ENCODE results near the gene CTCF.
A peak's percentile ranks its signal among the peaks of the same experiment; 100 is the strongest.

The CTCF gene

DNA sequence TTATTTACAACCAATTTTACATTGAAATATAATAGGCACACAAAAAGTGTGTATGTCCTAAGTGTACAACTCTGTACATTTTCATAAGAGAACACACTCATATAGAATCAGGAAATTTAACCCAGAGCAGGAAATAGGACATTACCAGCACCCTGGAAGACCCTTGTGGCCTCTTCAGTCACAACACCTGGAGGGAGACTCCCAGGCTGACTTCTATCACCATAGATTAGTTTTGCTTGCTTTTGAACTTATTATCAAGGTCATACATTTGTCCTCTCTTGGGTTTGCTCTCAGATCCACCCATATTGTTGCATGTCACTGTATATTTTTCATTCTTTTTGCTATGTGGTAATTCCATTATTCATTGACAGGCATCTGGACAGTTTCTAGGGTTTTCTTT is 27.9 kb upstream of the CTCF start:
- DNase-seq (ENCODE audit: extremely low read depth in 1 of 2, low read depth in 1 of 2) = no peak

DNA sequence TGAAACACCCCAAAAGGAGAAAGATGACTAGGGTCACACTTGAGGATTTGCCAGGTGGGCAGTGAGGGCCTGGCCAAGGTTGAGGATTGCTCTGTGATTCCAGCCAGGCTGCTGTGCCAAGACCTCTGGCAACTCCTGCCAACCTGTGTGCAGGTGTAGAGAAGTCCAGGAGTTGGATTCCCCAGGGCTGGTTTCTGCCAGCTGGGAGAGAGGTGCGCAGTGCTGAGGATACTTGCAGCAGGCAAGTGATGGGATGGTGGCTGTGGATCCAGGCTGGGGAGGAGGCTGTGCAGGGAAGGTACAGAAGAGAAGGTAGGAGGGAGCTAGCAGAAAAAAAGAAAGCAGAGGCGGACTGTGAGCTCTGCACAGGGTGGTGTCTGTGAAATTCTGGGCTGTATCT is 27.1 kb upstream of the CTCF start:
- no peak for DNase-seq (ENCODE audit: extremely low read depth in 1 of 2, low read depth in 1 of 2)

DNA sequence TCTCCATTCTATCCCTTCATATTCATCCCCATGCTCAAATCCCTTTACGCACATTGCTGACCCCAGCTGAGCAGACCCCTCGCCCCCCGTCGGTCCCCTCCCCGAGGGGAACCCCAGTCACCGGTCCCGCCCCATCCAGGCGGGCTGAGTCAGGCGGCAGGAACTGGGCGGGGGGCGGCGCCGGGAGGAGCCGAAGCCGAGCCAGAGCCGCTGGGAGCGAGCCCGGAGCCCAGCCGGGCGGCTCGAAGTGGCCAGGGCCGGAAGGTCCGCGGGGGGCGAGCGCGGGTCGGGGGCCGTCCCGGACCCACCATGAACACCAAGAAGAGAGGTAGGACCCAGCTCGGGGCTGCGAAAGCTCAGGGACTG is 25.1 kb upstream of the CTCF start:
- peak in 1 of 2 donors; percentile 33 for DNase-seq (ENCODE audit: extremely low read depth in 1 of 2, low read depth in 1 of 2)

DNA sequence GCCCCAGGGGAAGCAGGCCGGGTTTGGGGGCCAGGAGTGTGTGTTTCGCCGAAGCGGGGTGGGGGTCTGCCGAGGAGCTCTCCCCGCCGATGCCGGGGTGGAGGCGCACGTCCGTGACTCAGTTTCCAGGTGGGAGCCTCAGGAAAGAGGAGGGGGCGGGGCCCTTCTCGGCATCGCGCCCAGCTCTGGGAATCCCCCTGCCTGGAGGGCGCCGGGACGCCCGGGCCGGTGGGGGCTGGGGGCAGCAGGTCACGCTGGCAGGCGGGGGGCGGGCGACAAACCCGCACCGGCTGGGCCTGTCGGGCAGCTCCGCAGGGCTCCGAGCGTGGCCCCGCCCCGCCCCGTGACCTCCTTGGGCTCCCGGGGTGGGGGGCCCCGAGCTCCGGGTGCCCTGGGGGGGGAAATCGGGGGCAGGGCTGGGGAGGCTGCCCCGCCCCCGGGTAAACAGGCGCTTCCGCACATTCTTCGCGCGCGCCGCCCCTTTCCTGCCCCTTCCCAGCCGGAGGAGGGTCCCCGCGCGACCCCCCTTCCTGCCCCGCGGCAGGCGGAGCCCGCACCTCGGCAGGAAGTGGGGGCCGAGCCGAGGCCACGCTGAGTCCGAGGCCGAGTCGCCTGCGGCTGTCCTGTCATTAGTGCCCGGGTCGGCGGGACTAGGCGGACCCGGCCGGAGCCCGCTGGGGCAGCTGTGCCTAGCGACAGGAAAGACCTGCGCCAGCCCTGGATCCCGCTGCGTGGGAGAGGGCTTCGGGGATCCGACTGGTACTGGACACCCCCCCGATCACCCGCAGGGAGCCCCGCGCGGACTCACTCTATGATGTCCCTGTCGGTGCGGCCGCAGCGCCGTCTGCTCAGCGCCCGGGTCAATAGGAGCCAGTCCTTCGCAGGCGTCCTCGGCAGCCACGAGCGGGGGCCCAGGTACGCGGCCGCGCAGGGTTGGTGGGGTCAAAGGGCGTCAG is 24.4 kb upstream of the CTCF start:
- peak in 1 of 2 donors; percentile 57 for DNase-seq (ENCODE audit: extremely low read depth in 1 of 2, low read depth in 1 of 2)

DNA sequence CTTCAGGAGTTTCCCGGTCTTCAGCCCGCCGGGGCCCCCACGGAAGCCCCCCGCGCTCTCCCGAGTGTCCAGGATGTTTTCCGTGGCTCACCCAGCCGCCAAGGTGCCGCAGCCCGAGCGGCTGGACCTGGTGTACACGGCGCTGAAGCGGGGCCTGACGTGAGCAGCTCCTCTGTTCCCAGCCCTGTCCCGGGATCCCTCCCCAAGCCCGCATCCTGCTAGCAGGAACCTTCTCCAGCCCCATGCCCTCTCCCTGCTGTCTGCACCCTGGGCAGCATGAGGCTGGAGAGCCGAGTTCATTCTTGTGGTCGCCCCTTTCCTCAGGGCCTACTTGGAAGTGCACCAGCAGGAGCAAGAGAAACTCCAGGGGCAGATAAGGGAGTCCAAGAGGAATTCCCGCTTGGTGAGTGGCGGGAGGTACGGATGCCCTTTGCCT is 23.6 kb upstream of the CTCF start:
- no peak for DNase-seq (ENCODE audit: extremely low read depth in 1 of 2, low read depth in 1 of 2)

DNA sequence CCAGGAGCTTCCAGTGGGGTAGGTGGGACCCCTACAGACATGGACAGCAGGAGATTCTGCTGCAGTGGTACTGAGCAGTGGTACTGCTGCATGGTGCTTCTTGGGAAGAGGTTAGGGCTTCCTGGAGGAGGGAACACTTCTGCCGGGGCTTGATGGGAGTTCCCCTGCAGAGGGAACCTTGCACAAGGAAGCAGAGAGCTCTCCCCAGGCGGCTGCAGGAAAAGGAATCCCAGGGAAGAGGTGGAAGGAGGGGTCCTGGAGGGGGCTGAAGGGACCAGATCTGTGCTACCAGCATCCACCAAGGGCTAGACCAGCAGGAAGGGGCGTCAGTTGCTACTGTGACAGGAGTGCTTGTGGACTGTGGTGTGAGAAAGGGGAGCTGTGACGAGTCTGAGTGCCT is 23.1 kb upstream of the CTCF start:
- no peak for DNase-seq (ENCODE audit: extremely low read depth in 1 of 2, low read depth in 1 of 2)

DNA sequence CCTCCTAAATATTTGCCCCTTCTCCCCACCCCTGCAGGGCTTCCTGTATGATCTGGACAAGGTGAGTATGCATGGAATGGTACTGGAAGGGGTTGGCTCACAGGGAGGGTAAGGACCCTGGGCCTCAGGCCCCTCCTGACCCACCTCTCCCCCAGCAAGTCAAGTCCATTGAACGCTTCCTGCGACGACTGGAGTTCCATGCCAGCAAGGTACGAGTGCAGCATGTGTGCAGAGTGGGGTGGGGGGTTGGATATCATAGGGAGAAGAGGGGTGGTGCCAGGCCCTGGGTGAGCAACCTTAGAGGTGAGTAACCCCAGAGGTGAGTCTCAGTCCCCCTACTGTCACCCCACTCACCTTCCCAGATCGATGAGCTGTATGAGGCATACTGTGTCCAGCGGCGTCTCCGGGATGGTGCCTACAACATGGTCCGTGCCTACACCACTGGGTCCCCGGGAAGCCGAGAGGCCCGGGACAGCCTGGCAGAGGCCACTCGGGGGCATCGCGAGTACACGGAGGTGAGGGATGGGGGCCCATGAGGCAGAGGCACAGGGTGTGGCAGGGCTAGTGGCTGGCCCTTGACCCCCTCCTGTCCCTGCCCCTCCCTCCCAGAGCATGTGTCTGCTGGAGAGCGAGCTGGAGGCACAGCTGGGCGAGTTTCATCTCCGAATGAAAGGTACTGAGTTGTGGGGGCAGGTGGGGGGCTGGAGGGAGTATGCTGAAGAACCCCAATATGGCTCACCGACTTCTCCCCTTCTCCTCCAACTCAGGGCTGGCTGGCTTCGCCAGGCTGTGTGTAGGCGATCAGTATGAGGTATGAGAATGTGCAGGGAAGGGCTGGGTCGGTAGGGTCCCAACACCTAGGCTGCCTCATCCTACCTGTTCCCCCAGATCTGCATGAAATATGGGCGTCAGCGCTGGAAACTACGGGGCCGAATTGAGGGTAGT is 22.4 kb upstream of the CTCF start:
- DNase-seq (ENCODE audit: extremely low read depth in 1 of 2, low read depth in 1 of 2) = no peak

DNA sequence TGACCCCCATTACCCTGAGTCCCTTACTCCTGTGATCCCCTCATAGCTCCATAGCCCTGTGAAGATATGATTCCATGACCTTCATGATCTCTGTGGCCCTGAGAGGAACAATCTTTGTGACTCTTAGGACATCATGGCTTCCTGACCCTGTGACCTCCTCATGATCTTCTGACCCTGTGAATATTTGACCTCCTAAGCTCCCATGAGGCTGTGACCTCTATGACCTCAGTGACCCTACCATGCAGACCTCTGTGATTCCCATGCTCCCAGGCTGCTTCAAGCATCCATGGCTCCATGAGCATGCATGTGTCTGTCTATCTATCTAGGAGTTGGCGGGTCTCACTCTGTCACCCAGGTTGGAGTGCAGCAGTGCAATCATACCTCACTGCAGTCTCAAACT is 21.6 kb upstream of the CTCF start:
- DNase-seq (ENCODE audit: extremely low read depth in 1 of 2, low read depth in 1 of 2) = no peak

DNA sequence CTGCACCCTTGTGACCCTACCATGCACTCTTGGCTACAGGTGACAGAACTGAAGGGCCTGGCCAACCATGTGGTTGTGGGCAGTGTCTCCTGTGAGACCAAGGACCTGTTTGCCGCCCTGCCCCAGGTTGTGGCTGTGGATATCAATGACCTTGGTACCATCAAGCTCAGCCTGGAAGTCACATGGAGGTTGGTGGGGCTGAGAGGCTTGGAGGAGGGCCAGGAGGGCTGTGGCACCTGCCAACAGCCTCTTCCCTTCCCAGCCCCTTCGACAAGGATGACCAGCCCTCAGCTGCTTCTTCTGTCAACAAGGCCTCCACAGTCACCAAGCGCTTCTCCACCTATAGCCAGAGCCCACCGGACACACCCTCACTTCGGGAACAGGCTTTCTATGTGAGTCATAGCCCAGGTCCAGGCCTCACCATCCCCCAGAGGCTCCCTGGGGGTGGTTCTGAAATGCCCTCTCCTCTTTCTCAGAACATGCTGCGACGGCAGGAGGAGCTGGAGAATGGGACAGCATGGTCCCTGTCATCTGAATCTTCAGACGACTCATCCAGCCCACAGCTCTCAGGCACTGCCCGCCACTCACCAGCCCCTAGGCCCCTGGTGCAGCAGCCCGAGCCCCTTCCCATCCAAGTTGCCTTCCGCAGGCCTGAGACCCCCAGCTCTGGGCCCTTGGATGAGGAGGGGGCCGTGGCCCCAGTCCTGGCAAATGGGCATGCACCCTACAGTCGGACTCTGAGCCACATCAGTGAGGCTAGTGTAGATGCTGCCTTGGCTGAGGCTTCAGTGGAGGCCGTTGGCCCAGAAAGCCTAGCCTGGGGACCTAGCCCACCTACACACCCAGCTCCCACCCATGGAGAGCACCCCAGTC is 20.7 kb upstream of the CTCF start:
- no peak for DNase-seq (ENCODE audit: extremely low read depth in 1 of 2, low read depth in 1 of 2)

DNA sequence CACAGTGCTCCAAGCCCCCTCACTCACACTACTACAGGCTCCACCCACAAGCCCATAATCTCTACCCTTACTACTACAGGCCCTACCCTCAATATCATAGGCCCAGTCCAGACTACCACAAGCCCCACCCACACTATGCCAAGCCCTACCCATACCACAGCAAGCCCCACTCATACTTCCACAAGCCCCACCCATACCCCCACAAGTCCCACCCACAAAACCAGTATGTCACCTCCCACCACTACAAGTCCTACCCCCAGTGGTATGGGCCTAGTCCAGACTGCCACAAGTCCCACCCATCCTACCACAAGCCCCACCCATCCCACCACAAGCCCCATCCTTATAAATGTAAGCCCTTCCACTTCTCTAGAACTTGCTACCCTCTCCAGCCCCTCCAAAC is 19.9 kb upstream of the CTCF start:
- DNase-seq (ENCODE audit: extremely low read depth in 1 of 2, low read depth in 1 of 2) = peak in 1 of 2 donors; percentile 47

DNA sequence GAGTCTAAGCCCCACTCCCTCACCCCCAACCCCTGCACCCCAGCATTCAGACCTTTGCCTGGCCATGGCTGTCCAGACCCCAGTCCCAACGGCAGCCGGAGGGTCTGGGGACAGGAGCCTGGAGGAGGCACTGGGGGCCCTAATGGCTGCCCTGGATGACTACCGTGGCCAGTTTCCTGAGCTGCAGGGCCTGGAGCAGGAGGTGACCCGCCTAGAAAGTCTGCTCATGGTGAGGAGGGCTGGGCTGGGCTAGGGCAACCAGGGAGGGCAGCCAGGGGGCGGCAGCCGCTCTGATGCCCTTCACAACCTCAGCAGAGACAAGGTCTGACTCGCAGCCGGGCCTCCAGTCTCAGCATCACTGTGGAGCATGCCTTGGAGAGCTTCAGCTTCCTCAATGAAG is 19.3 kb upstream of the CTCF start:
- no peak for DNase-seq (ENCODE audit: extremely low read depth in 1 of 2, low read depth in 1 of 2)

DNA sequence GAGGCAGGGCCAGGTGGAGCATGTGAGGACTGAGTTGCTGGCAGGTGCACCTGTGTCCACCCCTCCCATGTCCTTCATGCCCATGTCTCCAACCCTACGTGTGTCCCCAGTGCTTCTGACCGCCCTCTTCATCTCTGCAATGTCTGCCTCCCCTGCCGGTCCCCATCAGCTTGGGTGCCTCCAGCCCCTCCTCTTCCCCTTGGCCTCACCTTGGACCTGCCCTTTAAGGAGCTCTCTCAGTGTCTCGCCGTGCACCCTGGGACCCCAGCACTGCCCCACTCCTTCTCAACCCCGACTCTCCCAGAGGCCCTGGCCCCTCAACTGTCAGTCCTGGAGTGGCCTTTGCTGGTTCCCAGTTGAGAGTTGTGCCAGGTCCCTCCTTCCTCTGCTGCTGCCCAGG is 18.7 kb upstream of the CTCF start:
- DNase-seq (ENCODE audit: extremely low read depth in 1 of 2, low read depth in 1 of 2) = no peak

DNA sequence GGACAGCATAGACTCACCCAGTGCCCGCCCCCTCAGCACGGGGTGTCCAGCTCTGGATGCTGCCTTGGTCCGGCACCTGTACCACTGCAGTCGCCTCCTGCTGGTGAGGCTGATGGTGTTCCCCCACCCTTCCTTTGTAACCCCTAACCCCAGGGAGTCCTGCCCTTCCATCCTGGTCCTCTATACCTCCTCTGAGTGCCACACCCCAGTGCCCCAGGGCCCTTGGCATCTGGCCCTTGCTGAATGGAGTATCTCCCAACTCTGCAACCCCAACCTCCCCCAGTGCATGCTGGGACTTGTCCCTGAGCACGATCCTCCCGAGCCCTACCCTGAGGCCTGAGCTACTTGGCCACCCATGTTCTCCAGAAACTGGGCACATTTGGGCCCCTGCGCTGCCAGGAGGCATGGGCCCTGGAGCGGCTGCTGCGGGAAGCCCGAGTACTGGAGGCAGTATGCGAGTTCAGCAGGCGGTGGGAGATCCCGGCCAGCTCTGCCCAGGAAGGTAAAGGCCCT is 17.9 kb upstream of the CTCF start:
- no peak for DNase-seq (ENCODE audit: extremely low read depth in 1 of 2, low read depth in 1 of 2)

DNA sequence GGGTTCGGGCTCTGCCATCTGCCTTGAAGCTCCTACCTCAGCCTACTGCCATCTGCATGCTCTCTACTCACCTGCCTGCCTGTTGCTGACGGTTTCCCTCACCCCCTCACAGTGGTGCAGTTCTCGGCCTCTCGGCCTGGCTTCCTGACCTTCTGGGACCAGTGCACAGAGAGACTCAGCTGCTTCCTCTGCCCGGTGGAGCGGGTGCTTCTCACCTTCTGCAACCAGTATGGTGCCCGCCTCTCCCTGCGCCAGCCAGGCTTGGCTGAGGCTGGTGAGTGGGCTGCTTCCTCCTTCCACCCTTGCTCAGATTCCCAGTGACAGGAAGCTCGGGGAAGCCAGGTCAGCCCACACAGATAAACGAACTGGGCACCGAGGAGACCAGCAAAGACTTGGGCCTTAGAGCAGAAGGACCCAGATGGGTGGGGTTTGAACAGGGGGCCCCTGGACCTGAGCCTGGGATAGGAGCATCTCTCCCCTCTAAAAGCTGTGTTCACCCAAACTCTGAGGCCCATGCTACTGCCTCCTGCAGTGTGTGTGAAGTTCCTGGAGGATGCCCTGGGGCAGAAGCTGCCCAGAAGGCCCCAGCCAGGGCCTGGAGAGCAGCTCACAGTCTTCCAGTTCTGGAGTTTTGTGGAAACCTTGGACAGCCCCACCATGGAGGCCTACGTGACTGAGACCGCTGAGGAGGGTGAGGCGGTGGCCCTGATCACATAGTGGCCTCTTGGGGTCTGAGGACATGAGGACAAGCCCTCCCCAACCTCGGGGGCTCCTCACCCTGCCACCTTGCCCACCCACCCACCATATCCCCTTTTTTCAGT is 17.3 kb upstream of the CTCF start:
- DNase-seq (ENCODE audit: extremely low read depth in 1 of 2, low read depth in 1 of 2) = no peak

DNA sequence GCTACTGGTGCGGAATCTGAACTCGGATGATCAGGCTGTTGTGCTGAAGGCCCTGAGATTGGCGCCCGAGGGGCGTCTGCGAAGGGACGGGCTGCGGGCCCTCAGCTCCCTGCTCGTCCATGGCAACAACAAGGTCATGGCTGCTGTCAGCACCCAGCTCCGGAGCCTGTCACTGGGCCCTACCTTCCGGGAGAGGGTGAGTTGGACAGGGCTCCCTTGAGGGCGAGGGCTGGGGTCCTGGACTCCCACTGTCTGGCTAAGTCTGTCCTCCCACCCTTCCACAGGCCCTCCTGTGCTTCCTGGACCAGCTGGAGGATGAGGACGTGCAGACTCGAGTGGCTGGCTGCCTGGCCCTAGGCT is 16.7 kb upstream of the CTCF start:
- no peak for DNase-seq (ENCODE audit: extremely low read depth in 1 of 2, low read depth in 1 of 2)

DNA sequence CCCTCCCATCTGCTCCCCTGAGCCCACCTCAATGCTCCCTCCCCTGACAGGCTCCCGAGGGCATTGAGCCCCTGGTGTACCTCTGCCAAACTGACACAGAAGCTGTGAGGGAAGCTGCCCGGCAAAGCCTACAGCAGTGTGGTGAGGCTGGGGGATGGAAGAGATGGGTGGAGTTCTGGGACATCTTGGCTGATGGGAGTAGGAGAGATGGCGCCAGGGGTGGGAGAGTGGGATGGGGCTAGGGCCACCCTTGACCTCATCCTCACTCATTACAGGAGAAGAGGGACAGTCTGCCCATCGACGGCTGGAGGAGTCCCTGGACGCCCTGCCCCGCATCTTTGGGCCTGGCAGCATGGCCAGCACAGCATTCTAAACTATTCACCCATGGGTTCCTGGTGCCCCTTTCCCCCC is 16.2 kb upstream of the CTCF start:
- no peak for DNase-seq (ENCODE audit: extremely low read depth in 1 of 2, low read depth in 1 of 2)

DNA sequence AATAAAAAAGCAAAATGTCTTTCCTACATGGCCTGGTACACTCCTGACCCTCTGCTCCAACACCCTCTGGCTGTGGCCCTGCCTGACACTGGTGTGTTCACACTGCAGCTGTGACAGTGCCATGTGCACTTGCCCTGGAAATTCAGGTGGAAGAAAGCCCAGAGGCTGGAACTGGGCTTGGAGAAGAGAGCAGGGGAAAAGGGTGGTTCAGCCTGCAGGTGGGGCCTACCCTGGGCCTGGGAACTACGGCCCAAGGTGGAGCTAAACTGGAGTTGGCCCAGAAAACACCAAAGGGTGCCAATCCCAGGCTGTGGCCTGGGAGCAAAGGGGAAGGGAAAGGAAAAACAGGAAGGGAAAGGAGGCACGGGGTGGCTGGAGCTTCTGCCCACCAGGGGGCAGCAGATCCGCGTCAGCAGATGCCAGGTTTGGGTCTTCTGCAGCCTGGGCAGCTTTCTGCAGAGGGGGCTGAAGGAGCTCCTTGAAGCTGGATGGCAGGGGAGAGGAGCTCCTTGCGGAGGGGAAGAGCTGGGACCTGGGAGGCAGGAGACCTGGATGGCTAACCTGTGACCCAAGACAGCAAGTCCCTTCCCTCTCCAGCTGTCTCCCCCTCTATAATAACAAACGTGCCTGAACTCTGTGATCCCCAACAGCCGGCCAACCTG is 15.4 kb upstream of the CTCF start:
- peak in 1 of 2 donors; percentile 64 for DNase-seq (ENCODE audit: extremely low read depth in 1 of 2, low read depth in 1 of 2)

DNA sequence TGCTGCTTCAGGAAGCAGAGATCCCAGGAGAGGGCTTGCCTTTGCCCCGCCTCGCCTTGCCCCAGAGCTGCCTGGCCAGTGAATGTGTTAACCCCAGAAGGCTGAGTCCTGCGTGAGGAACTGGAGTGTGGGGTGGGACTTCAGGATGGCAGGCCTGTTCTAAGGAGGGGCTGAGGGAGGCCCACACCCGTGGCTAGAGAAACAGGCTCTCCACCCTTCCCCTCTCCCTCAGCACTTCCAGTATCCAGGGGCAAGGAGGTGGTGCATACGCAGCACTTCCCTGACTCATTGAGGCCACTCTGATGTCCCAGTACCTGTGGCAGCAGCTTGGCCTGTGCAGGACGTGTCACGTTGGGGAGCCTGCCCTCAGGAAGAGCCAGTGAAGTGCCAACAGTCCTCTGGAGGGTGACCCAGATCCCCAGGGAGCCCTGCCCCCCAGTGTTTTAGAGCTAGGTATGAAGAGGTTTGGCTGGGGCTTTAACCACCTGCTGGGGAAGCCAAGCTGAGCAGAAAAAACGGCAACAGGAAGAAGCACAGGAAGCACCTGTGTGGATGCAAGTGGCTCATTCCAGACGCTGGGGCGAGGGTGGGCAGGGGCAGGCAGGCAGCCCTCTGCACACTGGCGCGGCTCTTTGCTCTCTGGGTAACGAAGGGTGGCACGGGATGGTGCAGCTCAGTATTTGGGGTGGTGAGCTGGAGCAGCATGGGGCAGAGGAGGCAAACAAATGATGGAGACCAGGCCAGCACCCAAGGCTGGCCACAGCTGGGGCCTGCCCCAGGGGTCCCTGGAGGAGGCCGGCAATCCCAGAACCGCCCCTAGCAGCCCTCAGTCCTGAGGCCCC is 14.7 kb upstream of the CTCF start:
- DNase-seq (ENCODE audit: extremely low read depth in 1 of 2, low read depth in 1 of 2) = no peak

All from activated CD8-positive, alpha-beta memory T cell treated with anti-CD3 and anti-CD28 coated beads for 1 hour (primary cell).